GM23338 (cell line): ENCODE data around the gene ANP32A. TPM values are rescaled to one million over a fixed set of nuclear protein-coding genes. Genes with fewer than 3 reads are reported as not detected.

Experiments
- ATAC-seq: fragments of 200-7000 bp; cut with Tn5 transposase; 3 replicates; pipeline ENCODE4 v1.9.1; 2020
- DNase-seq: peaks from one replicate; pipeline ENCODE4 v3.0.0-alpha.2; 2015; ENCODE audit warnings: low spot score
- H2AFZ ChIP-seq: fragments of 200-600 bp; sonication (generic); 2 replicates; pipeline ENCODE4 v1.8.0; 2016; ENCODE audit warnings: antibody characterized with exemption, mild to moderate bottlenecking, moderate library complexity
- H3F3A ChIP-seq: fragments of 200-600 bp; sonication (generic); replicated peaks from 2 replicates; pipeline ENCODE4 v1.8.0; 2017; ENCODE audit warnings: antibody characterized with exemption, mixed run types, low read depth
- H3K27ac ChIP-seq: fragments of 200-600 bp; sonication (generic); 2 replicates; pipeline ENCODE4 v1.6.1; 2016; ENCODE audit warnings: low read depth
- H3K27me3 ChIP-seq: fragments of 200-600 bp; sonication (generic); 2 replicates; pipeline ENCODE4 v1.8.0; 2016; ENCODE audit warnings: mild to moderate bottlenecking, mixed run types, moderate library complexity; ENCODE audit not compliant: insufficient read depth
- H3K36me3 ChIP-seq: fragments of 200-600 bp; sonication (generic); 2 replicates; pipeline ENCODE4 v1.8.0; 2016; ENCODE audit warnings: mild to moderate bottlenecking; ENCODE audit not compliant: insufficient read depth
- H3K4me1 ChIP-seq: fragments of 200-600 bp; sonication (generic); 2 replicates; pipeline ENCODE4 v1.8.0; 2016; ENCODE audit warnings: mild to moderate bottlenecking, moderate library complexity; ENCODE audit not compliant: insufficient read depth
- H3K4me2 ChIP-seq: fragments of 200-600 bp; sonication (generic); 2 replicates; pipeline ENCODE4 v1.7.1; 2017; ENCODE audit warnings: mixed run types
- H3K4me3 ChIP-seq: fragments of 200-600 bp; sonication (generic); 2 replicates; pipeline ENCODE4 v1.6.1; 2016; ENCODE audit warnings: mixed run types
- H3K79me2 ChIP-seq: fragments of 200-600 bp; sonication (generic); replicated peaks from 2 replicates; pipeline ENCODE4 v1.8.0; 2017; ENCODE audit warnings: mild to moderate bottlenecking; ENCODE audit not compliant: insufficient read depth
- H3K9me2 ChIP-seq: fragments of 200-600 bp; sonication (generic); 2 replicates; pipeline ENCODE4 v1.8.0; 2017; ENCODE audit not compliant: insufficient read depth
- H4K20me1 ChIP-seq: fragments of 200-600 bp; sonication (generic); replicated peaks from 2 replicates; pipeline ENCODE4 v1.8.0; 2017; ENCODE audit warnings: mild to moderate bottlenecking; ENCODE audit not compliant: insufficient read depth
- H3K27ac Mint-ChIP-seq: 2 replicates; pipeline ENCODE4 v1.8.0; 2020; ENCODE audit warnings: inconsistent platforms, mild to moderate bottlenecking, moderate library complexity, mixed read lengths
- H3K27me3 Mint-ChIP-seq: 3 replicates; pipeline ENCODE4 v1.8.0; 2022; ENCODE audit warnings: low read depth, mild to moderate bottlenecking, moderate library complexity, mixed read lengths, inconsistent platforms; ENCODE audit not compliant: insufficient read depth, poor library complexity
- H3K36me3 Mint-ChIP-seq: 3 replicates; pipeline ENCODE4 v1.8.0; 2021; ENCODE audit warnings: low read depth, mild to moderate bottlenecking, inconsistent platforms, moderate library complexity, mixed read lengths
- H3K4me1 Mint-ChIP-seq: 3 replicates; pipeline ENCODE4 v1.8.0; 2020; ENCODE audit warnings: mild to moderate bottlenecking, inconsistent platforms, mixed read lengths
- H3K4me3 Mint-ChIP-seq: 3 replicates; pipeline ENCODE4 v1.8.0; 2021; ENCODE audit warnings: moderate library complexity, mild to moderate bottlenecking, inconsistent platforms, mixed read lengths
- H3K9me3 Mint-ChIP-seq: 3 replicates; pipeline ENCODE4 v1.8.0; 2020; ENCODE audit warnings: moderate library complexity, mild to moderate bottlenecking, inconsistent platforms, mixed read lengths
- CREB1 ChIP-seq: fragments of 250-450 bp; sonication (Bioruptor Pico); IDR thresholded peaks from 2 replicates; pipeline ENCODE4 v1.5.0; 2020; ENCODE audit warnings: low read depth, mild to moderate bottlenecking, moderate library complexity
- CTCF ChIP-seq, 2 experiments: fragments of 200-600 bp in 1 of 2; sonication (generic) in 1 of 2; conservative IDR thresholded peaks; 2 replicates each; pipeline versions ENCODE4 v1.5.1 to v1.6.1; 2016 to 2017; ENCODE audit warnings: antibody characterized with exemption in 2 of 2, low read depth in 2 of 2, mild to moderate bottlenecking in 2 of 2, moderate library complexity in 1 of 2
- ETS1 ChIP-seq: IDR thresholded peaks from 2 replicates; pipeline ENCODE4 v1.6.1; 2016; ENCODE audit warnings: antibody characterized with exemption
- EZH2 ChIP-seq: fragments of 200-600 bp; sonication (generic); IDR thresholded peaks from one replicate; pipeline ENCODE4 v1.8.0; 2017; ENCODE audit warnings: antibody characterized with exemption, mild to moderate bottlenecking, low read depth; ENCODE audit not compliant: unreplicated experiment
- EZH2phosphoT487 ChIP-seq: fragments of 200-600 bp; sonication (generic); IDR thresholded peaks from one replicate; pipeline ENCODE4 v1.8.1; 2018; ENCODE audit warnings: antibody characterized with exemption; ENCODE audit not compliant: unreplicated experiment
- JUNB ChIP-seq: IDR thresholded peaks from one replicate; pipeline ENCODE4 v1.6.1; 2016; ENCODE audit warnings: antibody characterized with exemption; ENCODE audit not compliant: unreplicated experiment
- NANOG ChIP-seq: IDR thresholded peaks from 2 replicates; pipeline ENCODE4 v1.6.1; 2016; ENCODE audit warnings: antibody characterized with exemption, borderline replicate concordance
- POLR2AphosphoS5 ChIP-seq: IDR thresholded peaks from 2 replicates; pipeline ENCODE4 v1.6.1; 2016; ENCODE audit warnings: antibody characterized with exemption, low read depth
- REST ChIP-seq: IDR thresholded peaks from one replicate; pipeline ENCODE4 v1.6.1; 2018; ENCODE audit warnings: antibody characterized with exemption; ENCODE audit not compliant: unreplicated experiment
- STAT1 ChIP-seq: IDR thresholded peaks from one replicate; pipeline ENCODE4 v1.6.1; 2016; ENCODE audit warnings: antibody characterized with exemption; ENCODE audit not compliant: unreplicated experiment
- ZNF114 ChIP-seq: fragments of 250-450 bp; sonication (Bioruptor Pico); IDR thresholded peaks from 2 replicates; pipeline ENCODE4 v1.5.0; 2020; ENCODE audit warnings: mild to moderate bottlenecking, moderate library complexity
- ZNF331 ChIP-seq: fragments of 250-450 bp; sonication (Bioruptor Pico); IDR thresholded peaks from 2 replicates; pipeline ENCODE4 v1.5.0; 2020; ENCODE audit warnings: low read depth, mild to moderate bottlenecking, moderate library complexity
- ZNF462 ChIP-seq: fragments of 250-450 bp; sonication (Bioruptor Pico); IDR thresholded peaks from 2 replicates; pipeline ENCODE4 v1.5.0; 2020; ENCODE audit warnings: mild to moderate bottlenecking, moderate library complexity
- polyA plus RNA-seq: library from polyadenylated mRNA; unstranded; fragments of >200 nt; fragmentation: Nextera tagmentation; extraction: Ambion mirVana; gene quantifications from 2 replicates; pipeline ENCODE4 v1.2.1, GENCODE V29; 2016
- total RNA-seq: library from RNA; depleted of rRNA; stranded (reverse); fragments of >200 nt; shearing (Covaris generic); gene quantifications from 2 replicates; pipeline ENCODE4 v1.2.3, GENCODE V29; 2014

ANP32A gene
- total and polyA plus RNA-seq, 2 experiments from 2014 or later = 204 to 304 TPM

GRCh38 chr15:68764090-68764489 is 56.6 kb downstream of the ANP32A start:
- no peaks in the 10 kb centered on the region for H3K9me2 ChIP-seq
- H3K27ac ChIP-seq = no peak overlapping the region
- H2AFZ ChIP-seq = no peak overlapping the region
- Mint-ChIP-seq H3K36me3 (no peaks in the 10 kb centered on the region), H3K27ac (no peak overlapping the region), H3K4me1 (no peaks in the 10 kb centered on the region), H3K4me3 (no peak overlapping the region), H3K9me3 (no peaks in the 10 kb centered on the region), H3K27me3 (peaks cover 3% of the 10 kb centered on the region)
- H3K4me3 ChIP-seq = no peak overlapping the region
- no peaks in the 10 kb centered on the region for H3F3A ChIP-seq
- TF ChIP-seq EZH2phosphoT487 (no peak), POLR2AphosphoS5 (no peak), REST (no peak), CTCF (conservative IDR thresholded peaks at IDR 0.05; ENCODE audit: low read depth in 2 of 2) (no peak), JUNB (no peak), ZNF462 (CRISPR knock-in tag) (no peak), CREB1 (CRISPR knock-in tag) (no peak), ETS1 (no peak), EZH2 (no peak), NANOG (no peak), STAT1 (no peak), ZNF331 (no peak), ZNF114 (CRISPR knock-in tag) (no peak)
- no peak for DNase-seq
- ATAC-seq = no peak
- H3K4me2 ChIP-seq = no peak overlapping the region
- H3K4me1 ChIP-seq = no peaks in the 10 kb centered on the region
- no peaks in the 10 kb centered on the region for H3K36me3 ChIP-seq
- H4K20me1 ChIP-seq = no peaks in the 10 kb centered on the region
- H3K79me2 ChIP-seq = no peaks in the 10 kb centered on the region
- H3K27me3 ChIP-seq = no peaks in the 10 kb centered on the region
